Vagina (tissue), 2 donors: Measurements from ENCODE around the gene CCDC92. TPM values are rescaled to one million over a fixed set of nuclear protein-coding genes. Genes with fewer than 3 reads are reported as not detected.
A peak's percentile ranks its signal among the peaks of the same experiment; 100 is the strongest.

Source experiments
- DNase-seq, 2 donors: peaks; one replicate each; pipeline ENCODE4 v3.0.0-alpha.2; 2017; ENCODE audit errors: extremely low spot score in 2 of 2
- H3K27ac ChIP-seq: fragments of 200-600 bp; sonication (generic); one replicate; pipeline ENCODE4 v1.5.1; 2019
- H3K27me3 ChIP-seq: fragments of 200-600 bp; sonication (generic); one replicate; pipeline ENCODE4 v1.5.1; 2019
- H3K36me3 ChIP-seq, 2 donors: fragments of 200-600 bp; sonication (generic); one replicate each; pipeline ENCODE4 v1.5.1; 2017 to 2019
- H3K4me1 ChIP-seq: fragments of 200-600 bp; sonication (generic); one replicate; pipeline ENCODE4 v1.5.1; 2019
- H3K4me3 ChIP-seq, 2 donors: fragments of 200-600 bp; sonication (generic); 1 replicate in 1 of 2; 2 replicates in 1 of 2; pipeline ENCODE4 v1.5.1; 2016 to 2019
- H3K9me3 ChIP-seq: fragments of 200-600 bp; sonication (generic); one replicate; pipeline ENCODE4 v1.5.1; 2019
- CTCF ChIP-seq, 3 experiments: fragments of 450-650 bp in 2 of 3; fragments of 200-600 bp in 1 of 3; sonication (generic) in 1 of 3; IDR thresholded peaks; one replicate each; pipeline ENCODE4 v1.5.1; 2017 to 2019; ENCODE audit warnings: antibody characterized with exemption in 3 of 3, mild to moderate bottlenecking in 2 of 3, moderate library complexity in 2 of 3
- POLR2A ChIP-seq, 2 donors: fragments of 450-650 bp; IDR thresholded peaks; one replicate each; pipeline ENCODE4 v1.6.1; 2017; ENCODE audit warnings: antibody characterized with exemption in 2 of 2, mild to moderate bottlenecking in 2 of 2, moderate library complexity in 2 of 2
- POLR2AphosphoS5 ChIP-seq, 2 donors: sonication (generic); formaldehyde crosslinking; IDR thresholded peaks; one replicate each; pipeline ENCODE4 v1.9.0; 2017; ENCODE audit warnings: antibody characterized with exemption in 2 of 2, mild to moderate bottlenecking in 2 of 2, low read depth in 1 of 2; ENCODE audit not compliant: insufficient read depth in 1 of 2
- intact Hi-C: fragments of 100-400 bp; cut with DNase I; formaldehyde crosslinking; loops from one replicate; pipeline ENCODE4 v1.15.1; 2023
- total RNA-seq: library from RNA; depleted of rRNA; stranded (reverse); fragments of >200 nt; gene quantifications from one replicate; pipeline ENCODE4 v1.2.3, GENCODE V29; 2016

CCDC92 gene
- total RNA-seq, 1 donor from 2014 or later, result 21.6 TPM

- Histone ChIP-seq H3K36me3 (no peaks in the 10 kb centered on the region), H3K4me1 (peaks cover 9% of the 10 kb centered on the region), H3K9me3 (no peaks in the 10 kb centered on the region), H3K4me3 (no peak overlapping the region), H3K27me3 (no peaks in the 10 kb centered on the region), H3K27ac (no peak overlapping the region)
- peak in 1 of 2 donors; percentile 34 for DNase-seq
- intact Hi-C loops, result no loop called here
- TF ChIP-seq CTCF (IDR thresholded peaks at IDR 0.05) (no peak), POLR2AphosphoS5 (IDR thresholded peaks at IDR 0.05; ENCODE audit: insufficient read depth in 1 of 2, low read depth in 1 of 2) (no peak), POLR2A (IDR thresholded peaks at IDR 0.05) (no peak)
Observed at GRCh38 chr12:123952037-123952436, 20.6 kb downstream of the CCDC92 start.

GRCh38 chr12:123951467-123951866 lies 21.2 kb downstream of the CCDC92 start:
- H3K27ac ChIP-seq, result no peak overlapping the region
- no peaks in the 10 kb centered on the region for H3K36me3 ChIP-seq
- intact Hi-C loops, result no loop called here
- DNase-seq, result peak in 1 of 2 donors; percentile 22
- no peaks in the 10 kb centered on the region for H3K9me3 ChIP-seq
- H3K27me3 ChIP-seq, result no peaks in the 10 kb centered on the region
- no peak overlapping the region for H3K4me3 ChIP-seq
- no peak for TF ChIP-seq POLR2A (IDR thresholded peaks at IDR 0.05)
- TF ChIP-seq CTCF (IDR thresholded peaks at IDR 0.05), result no peak
- no peak for TF ChIP-seq POLR2AphosphoS5 (IDR thresholded peaks at IDR 0.05; ENCODE audit: insufficient read depth in 1 of 2, low read depth in 1 of 2)
- H3K4me1 ChIP-seq, result peaks cover 9% of the 10 kb centered on the region

- Histone ChIP-seq H3K27me3 (no peaks in the 10 kb centered on the region), H3K27ac (no peak overlapping the region), H3K4me1 (peaks cover 9% of the 10 kb centered on the region), H3K4me3 (no peak overlapping the region), H3K9me3 (no peaks in the 10 kb centered on the region), H3K36me3 (no peaks in the 10 kb centered on the region)
- DNase-seq, result peak; percentile 37 to 64
- TF ChIP-seq POLR2AphosphoS5 (IDR thresholded peaks at IDR 0.05; ENCODE audit: insufficient read depth in 1 of 2, low read depth in 1 of 2) (no peak), CTCF (IDR thresholded peaks at IDR 0.05) (no peak), POLR2A (IDR thresholded peaks at IDR 0.05) (no peak)
- intact Hi-C loops, result no loop called here
Observed at GRCh38 chr12:123950476-123951349, 21.9 kb downstream of the CCDC92 start.

GRCh38 chr12:123949770-123950165 lies 22.9 kb downstream of the CCDC92 start:
- intact Hi-C loops, result no loop called here
- H3K36me3 ChIP-seq, result peaks cover 0 to 8% of the 10 kb centered on the region in 2 donors
- H3K4me1 ChIP-seq, result peaks cover 9% of the 10 kb centered on the region
- no peak overlapping the region for H3K27ac ChIP-seq
- H3K27me3 ChIP-seq, result no peaks in the 10 kb centered on the region
- DNase-seq, result peak in 1 of 2 donors; percentile 58
- no peak for TF ChIP-seq CTCF (IDR thresholded peaks at IDR 0.05)
- TF ChIP-seq POLR2AphosphoS5 (IDR thresholded peaks at IDR 0.05; ENCODE audit: insufficient read depth in 1 of 2, low read depth in 1 of 2), result no peak
- no peak for TF ChIP-seq POLR2A (IDR thresholded peaks at IDR 0.05)
- no peaks in the 10 kb centered on the region for H3K9me3 ChIP-seq
- no peak overlapping the region for H3K4me3 ChIP-seq
